HEK293 (cell line): Measurements from ENCODE around the gene DNAJB1.

Experiments
- RBAK ChIP-seq: fragments of 450-650 bp; formaldehyde crosslinking; IDR thresholded peaks from 2 replicates; pipeline ENCODE4 v1.5.1; 2016; ENCODE audit warnings: missing biosample characterization, missing genetic modification characterization
- SP3 ChIP-seq: fragments of 450-650 bp; formaldehyde crosslinking; IDR thresholded peaks from 2 replicates; pipeline ENCODE4 v1.5.1; 2016; ENCODE audit warnings: missing biosample characterization, missing genetic modification characterization
- ZBTB6 ChIP-seq: fragments of 450-650 bp; formaldehyde crosslinking; IDR thresholded peaks from 2 replicates; pipeline ENCODE4 v1.5.1; 2017; ENCODE audit warnings: missing biosample characterization, missing genetic modification characterization
- ZFP3 ChIP-seq: fragments of 450-650 bp; formaldehyde crosslinking; IDR thresholded peaks from 2 replicates; pipeline ENCODE4 v1.5.1; 2016; ENCODE audit warnings: low read depth, missing biosample characterization, missing genetic modification characterization
- ZFP69B ChIP-seq: fragments of 450-650 bp; formaldehyde crosslinking; IDR thresholded peaks from 2 replicates; pipeline ENCODE4 v1.5.1; 2016; ENCODE audit warnings: missing biosample characterization, missing genetic modification characterization
- ZNF112 ChIP-seq: fragments of 450-650 bp; formaldehyde crosslinking; IDR thresholded peaks from 2 replicates; pipeline ENCODE4 v1.5.0; 2017; ENCODE audit warnings: missing biosample characterization, missing genetic modification characterization
- ZNF169 ChIP-seq: fragments of 450-650 bp; formaldehyde crosslinking; IDR thresholded peaks from 2 replicates; pipeline ENCODE4 v1.5.1; 2016; ENCODE audit warnings: missing biosample characterization, missing genetic modification characterization
- ZNF24 ChIP-seq: fragments of 450-650 bp; formaldehyde crosslinking; IDR thresholded peaks from 2 replicates; pipeline ENCODE4 v1.5.1; 2016; ENCODE audit warnings: missing biosample characterization, missing genetic modification characterization
- ZNF292 ChIP-seq: fragments of 450-650 bp; formaldehyde crosslinking; IDR thresholded peaks from 2 replicates; pipeline ENCODE4 v1.5.1; 2016; ENCODE audit warnings: low read depth, missing biosample characterization, missing genetic modification characterization, borderline replicate concordance
- ZNF37A ChIP-seq: fragments of 450-650 bp; IDR thresholded peaks from 2 replicates; pipeline ENCODE4 v1.5.1; 2018; ENCODE audit warnings: missing biosample characterization, missing genetic modification characterization
- ZNF501 ChIP-seq: fragments of 450-650 bp; formaldehyde crosslinking; IDR thresholded peaks from 2 replicates; pipeline ENCODE4 v1.5.1; 2016; ENCODE audit warnings: missing biosample characterization, missing genetic modification characterization
- ZNF549 ChIP-seq: fragments of 450-650 bp; IDR thresholded peaks from 2 replicates; pipeline ENCODE4 v1.5.1; 2018; ENCODE audit warnings: missing biosample characterization, missing genetic modification characterization, mild to moderate bottlenecking, inconsistent platforms, moderate library complexity
- ZNF558 ChIP-seq: fragments of 450-650 bp; formaldehyde crosslinking; IDR thresholded peaks from 2 replicates; pipeline ENCODE4 v1.5.1; 2016; ENCODE audit warnings: missing biosample characterization, missing genetic modification characterization
- ZNF560 ChIP-seq: fragments of 450-650 bp; formaldehyde crosslinking; IDR thresholded peaks from 2 replicates; pipeline ENCODE4 v1.5.1; 2017; ENCODE audit warnings: missing biosample characterization, missing genetic modification characterization, borderline replicate concordance
- ZNF654 ChIP-seq: fragments of 450-650 bp; formaldehyde crosslinking; IDR thresholded peaks from 2 replicates; pipeline ENCODE4 v1.5.1; 2016; ENCODE audit warnings: low read depth, missing biosample characterization, missing genetic modification characterization
- ZNF670 ChIP-seq: fragments of 450-650 bp; formaldehyde crosslinking; IDR thresholded peaks from 2 replicates; pipeline ENCODE4 v1.5.1; 2016; ENCODE audit warnings: missing biosample characterization, missing genetic modification characterization, low read depth
- ZNF677 ChIP-seq: fragments of 450-650 bp; IDR thresholded peaks from 2 replicates; pipeline ENCODE4 v1.5.0; 2018; ENCODE audit warnings: missing biosample characterization, mild to moderate bottlenecking, missing genetic modification characterization, moderate library complexity
- ZNF792 ChIP-seq: fragments of 450-650 bp; formaldehyde crosslinking; IDR thresholded peaks from 2 replicates; pipeline ENCODE4 v1.5.1; 2016; ENCODE audit warnings: missing biosample characterization, missing genetic modification characterization
- ZNF830 ChIP-seq: fragments of 450-650 bp; IDR thresholded peaks from 2 replicates; pipeline ENCODE4 v1.5.0; 2018; ENCODE audit warnings: missing biosample characterization, missing genetic modification characterization, low read depth, mild to moderate bottlenecking, moderate library complexity
- ZSCAN18 ChIP-seq: fragments of 450-650 bp; formaldehyde crosslinking; IDR thresholded peaks from 2 replicates; pipeline ENCODE4 v1.5.1; 2016; ENCODE audit warnings: missing biosample characterization, missing genetic modification characterization
- TF ChIP-seq, protein P1 (sequence below): fragments of 450-650 bp; formaldehyde crosslinking; IDR thresholded peaks from 2 replicates; pipeline ENCODE4 v1.5.1; 2016; ENCODE audit warnings: missing biosample characterization, missing genetic modification characterization
- TF ChIP-seq, protein P2 (sequence below): fragments of 450-650 bp; formaldehyde crosslinking; IDR thresholded peaks from 2 replicates; pipeline ENCODE4 v1.5.1; 2016; ENCODE audit warnings: missing biosample characterization, missing genetic modification characterization
- TF ChIP-seq, protein P3 (sequence below): fragments of 450-650 bp; formaldehyde crosslinking; IDR thresholded peaks from 2 replicates; pipeline ENCODE4 v1.5.1; 2016; ENCODE audit warnings: missing biosample characterization, missing genetic modification characterization, borderline replicate concordance
- TF ChIP-seq, protein P4 (sequence below): fragments of 450-650 bp; formaldehyde crosslinking; IDR thresholded peaks from 2 replicates; pipeline ENCODE4 v1.5.1; 2016; ENCODE audit warnings: missing biosample characterization, missing genetic modification characterization

DNAJB1 gene

DNA sequence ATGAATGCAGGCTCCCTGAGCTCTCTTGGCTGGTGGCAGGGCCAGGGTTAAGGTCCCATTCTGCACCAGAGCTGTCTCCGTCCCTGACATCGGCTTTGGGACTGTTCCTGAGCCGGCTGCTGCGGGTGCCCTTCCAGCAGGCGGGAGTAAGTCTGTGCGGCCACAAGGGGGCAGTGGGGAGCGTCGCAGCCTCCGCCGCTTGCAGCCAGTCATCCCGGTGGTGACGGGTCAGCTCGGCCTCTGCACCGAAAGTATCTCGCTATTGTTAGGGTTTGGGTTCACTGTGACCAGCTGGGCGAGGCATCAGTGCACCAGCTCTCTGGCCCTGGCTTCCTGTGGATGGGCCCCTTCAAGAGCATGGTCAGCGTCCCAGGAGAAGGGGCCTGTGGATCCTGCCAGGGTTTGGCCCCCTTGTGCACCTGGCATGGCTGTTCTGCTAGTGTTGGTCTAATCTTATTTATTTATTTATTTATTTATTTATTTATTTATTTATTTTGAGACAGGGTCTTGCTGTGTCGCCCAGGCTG, 38.5 kb upstream of the DNAJB1 start (continued):
- TF ChIP-seq, protein P1, sequence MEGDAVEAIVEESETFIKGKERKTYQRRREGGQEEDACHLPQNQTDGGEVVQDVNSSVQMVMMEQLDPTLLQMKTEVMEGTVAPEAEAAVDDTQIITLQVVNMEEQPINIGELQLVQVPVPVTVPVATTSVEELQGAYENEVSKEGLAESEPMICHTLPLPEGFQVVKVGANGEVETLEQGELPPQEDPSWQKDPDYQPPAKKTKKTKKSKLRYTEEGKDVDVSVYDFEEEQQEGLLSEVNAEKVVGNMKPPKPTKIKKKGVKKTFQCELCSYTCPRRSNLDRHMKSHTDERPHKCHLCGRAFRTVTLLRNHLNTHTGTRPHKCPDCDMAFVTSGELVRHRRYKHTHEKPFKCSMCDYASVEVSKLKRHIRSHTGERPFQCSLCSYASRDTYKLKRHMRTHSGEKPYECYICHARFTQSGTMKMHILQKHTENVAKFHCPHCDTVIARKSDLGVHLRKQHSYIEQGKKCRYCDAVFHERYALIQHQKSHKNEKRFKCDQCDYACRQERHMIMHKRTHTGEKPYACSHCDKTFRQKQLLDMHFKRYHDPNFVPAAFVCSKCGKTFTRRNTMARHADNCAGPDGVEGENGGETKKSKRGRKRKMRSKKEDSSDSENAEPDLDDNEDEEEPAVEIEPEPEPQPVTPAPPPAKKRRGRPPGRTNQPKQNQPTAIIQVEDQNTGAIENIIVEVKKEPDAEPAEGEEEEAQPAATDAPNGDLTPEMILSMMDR, result peak; percentile 93
- peak; percentile 29 for TF ChIP-seq ZNF654 (tag by site-specific recombination)
- peak; percentile 34; the same call in 1 of the 2 replicates for TF ChIP-seq ZNF560
- no peak for TF ChIP-seq ZNF169 (tag by site-specific recombination)
- peak; percentile 66; the same call in 1 of the 2 replicates for TF ChIP-seq ZNF292
- no peak for TF ChIP-seq ZNF112
- no peak for TF ChIP-seq ZSCAN18
- TF ChIP-seq ZNF558 (tag by site-specific recombination), result 0 out of 2 replicates have a peak, but pooled peaks have one; percentile 35
- TF ChIP-seq ZNF549 (tag by site-specific recombination), result no peak
- no peak for TF ChIP-seq ZFP3
- TF ChIP-seq, protein P2, sequence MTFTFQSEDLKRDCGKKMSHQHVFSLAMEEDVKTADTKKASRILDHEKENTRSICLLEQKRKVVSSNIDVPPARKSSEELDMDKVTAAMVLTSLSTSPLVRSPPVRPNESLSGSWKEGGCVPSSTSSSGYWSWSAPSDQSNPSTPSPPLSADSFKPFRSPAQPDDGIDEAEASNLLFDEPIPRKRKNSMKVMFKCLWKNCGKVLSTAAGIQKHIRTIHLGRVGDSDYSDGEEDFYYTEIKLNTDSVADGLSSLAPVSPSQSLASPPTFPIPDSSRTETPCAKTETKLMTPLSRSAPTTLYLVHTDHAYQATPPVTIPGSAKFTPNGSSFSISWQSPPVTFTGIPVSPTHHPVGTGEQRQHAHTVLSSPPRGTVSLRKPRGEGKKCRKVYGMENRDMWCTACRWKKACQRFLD (tag by site-specific recombination), result no peak
- TF ChIP-seq, protein P3, sequence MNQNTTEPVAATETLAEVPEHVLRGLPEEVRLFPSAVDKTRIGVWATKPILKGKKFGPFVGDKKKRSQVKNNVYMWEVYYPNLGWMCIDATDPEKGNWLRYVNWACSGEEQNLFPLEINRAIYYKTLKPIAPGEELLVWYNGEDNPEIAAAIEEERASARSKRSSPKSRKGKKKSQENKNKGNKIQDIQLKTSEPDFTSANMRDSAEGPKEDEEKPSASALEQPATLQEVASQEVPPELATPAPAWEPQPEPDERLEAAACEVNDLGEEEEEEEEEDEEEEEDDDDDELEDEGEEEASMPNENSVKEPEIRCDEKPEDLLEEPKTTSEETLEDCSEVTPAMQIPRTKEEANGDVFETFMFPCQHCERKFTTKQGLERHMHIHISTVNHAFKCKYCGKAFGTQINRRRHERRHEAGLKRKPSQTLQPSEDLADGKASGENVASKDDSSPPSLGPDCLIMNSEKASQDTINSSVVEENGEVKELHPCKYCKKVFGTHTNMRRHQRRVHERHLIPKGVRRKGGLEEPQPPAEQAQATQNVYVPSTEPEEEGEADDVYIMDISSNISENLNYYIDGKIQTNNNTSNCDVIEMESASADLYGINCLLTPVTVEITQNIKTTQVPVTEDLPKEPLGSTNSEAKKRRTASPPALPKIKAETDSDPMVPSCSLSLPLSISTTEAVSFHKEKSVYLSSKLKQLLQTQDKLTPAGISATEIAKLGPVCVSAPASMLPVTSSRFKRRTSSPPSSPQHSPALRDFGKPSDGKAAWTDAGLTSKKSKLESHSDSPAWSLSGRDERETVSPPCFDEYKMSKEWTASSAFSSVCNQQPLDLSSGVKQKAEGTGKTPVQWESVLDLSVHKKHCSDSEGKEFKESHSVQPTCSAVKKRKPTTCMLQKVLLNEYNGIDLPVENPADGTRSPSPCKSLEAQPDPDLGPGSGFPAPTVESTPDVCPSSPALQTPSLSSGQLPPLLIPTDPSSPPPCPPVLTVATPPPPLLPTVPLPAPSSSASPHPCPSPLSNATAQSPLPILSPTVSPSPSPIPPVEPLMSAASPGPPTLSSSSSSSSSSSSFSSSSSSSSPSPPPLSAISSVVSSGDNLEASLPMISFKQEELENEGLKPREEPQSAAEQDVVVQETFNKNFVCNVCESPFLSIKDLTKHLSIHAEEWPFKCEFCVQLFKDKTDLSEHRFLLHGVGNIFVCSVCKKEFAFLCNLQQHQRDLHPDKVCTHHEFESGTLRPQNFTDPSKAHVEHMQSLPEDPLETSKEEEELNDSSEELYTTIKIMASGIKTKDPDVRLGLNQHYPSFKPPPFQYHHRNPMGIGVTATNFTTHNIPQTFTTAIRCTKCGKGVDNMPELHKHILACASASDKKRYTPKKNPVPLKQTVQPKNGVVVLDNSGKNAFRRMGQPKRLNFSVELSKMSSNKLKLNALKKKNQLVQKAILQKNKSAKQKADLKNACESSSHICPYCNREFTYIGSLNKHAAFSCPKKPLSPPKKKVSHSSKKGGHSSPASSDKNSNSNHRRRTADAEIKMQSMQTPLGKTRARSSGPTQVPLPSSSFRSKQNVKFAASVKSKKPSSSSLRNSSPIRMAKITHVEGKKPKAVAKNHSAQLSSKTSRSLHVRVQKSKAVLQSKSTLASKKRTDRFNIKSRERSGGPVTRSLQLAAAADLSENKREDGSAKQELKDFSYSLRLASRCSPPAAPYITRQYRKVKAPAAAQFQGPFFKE (tag by site-specific recombination), result no peak
- TF ChIP-seq ZBTB6, result no peak
- peak; percentile 61; the same call in 1 of the 2 replicates for TF ChIP-seq ZNF501
- TF ChIP-seq, protein P4, sequence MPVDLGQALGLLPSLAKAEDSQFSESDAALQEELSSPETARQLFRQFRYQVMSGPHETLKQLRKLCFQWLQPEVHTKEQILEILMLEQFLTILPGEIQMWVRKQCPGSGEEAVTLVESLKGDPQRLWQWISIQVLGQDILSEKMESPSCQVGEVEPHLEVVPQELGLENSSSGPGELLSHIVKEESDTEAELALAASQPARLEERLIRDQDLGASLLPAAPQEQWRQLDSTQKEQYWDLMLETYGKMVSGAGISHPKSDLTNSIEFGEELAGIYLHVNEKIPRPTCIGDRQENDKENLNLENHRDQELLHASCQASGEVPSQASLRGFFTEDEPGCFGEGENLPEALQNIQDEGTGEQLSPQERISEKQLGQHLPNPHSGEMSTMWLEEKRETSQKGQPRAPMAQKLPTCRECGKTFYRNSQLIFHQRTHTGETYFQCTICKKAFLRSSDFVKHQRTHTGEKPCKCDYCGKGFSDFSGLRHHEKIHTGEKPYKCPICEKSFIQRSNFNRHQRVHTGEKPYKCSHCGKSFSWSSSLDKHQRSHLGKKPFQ, result no peak
- TF ChIP-seq SP3, result peak; percentile 15; the same call in 1 of the 2 replicates
- TF ChIP-seq ZNF677 (tag by site-specific recombination), result no peak
- TF ChIP-seq RBAK (tag by site-specific recombination), result peak; percentile 48; the same call in 1 of the 2 replicates
- TF ChIP-seq ZFP69B (tag by site-specific recombination), result no peak
- no peak for TF ChIP-seq ZNF37A
- TF ChIP-seq ZNF830 (tag by site-specific recombination), result no peak
- no peak for TF ChIP-seq ZNF792 (tag by site-specific recombination)
- TF ChIP-seq ZNF24 (tag by site-specific recombination), result no peak; the same call in none of the 2 replicates
- TF ChIP-seq ZNF670, result no peak
